Mesenteric fat pad (tissue), 1 donor: ENCODE data around the gene MEIS3. TPM values are rescaled to one million over a fixed set of nuclear protein-coding genes. Genes with fewer than 3 reads are reported as not detected.

ENCODE experiments used
- DNase-seq: peaks from one replicate; pipeline ENCODE4 v3.0.0-alpha.2; 2020; ENCODE audit warnings: low spot score
- total RNA-seq: library from RNA; stranded (reverse); fragmentation: NEBNext Ultra II Directional; extraction: Animal tissue kit (Norgen Biotek cat#: 25700); gene quantifications from one replicate; pipeline ENCODE4 v1.2.1, GENCODE V29; 2021
- donor health status: DM: yes; HTN: yes; CAD: no.

MEIS3 gene
- total RNA-seq, 1 donor from 2014 or later = 15.9 TPM

GRCh38 chr19:47435883-47436417 is 16.6 kb upstream of the MEIS3 start:
- DNase-seq = no peak

GRCh38 chr19:47435196-47435595 is 15.9 kb upstream of the MEIS3 start:
- DNase-seq = no peak

GRCh38 chr19:47434088-47434487 is 14.8 kb upstream of the MEIS3 start:
- no peak for DNase-seq

DNA sequence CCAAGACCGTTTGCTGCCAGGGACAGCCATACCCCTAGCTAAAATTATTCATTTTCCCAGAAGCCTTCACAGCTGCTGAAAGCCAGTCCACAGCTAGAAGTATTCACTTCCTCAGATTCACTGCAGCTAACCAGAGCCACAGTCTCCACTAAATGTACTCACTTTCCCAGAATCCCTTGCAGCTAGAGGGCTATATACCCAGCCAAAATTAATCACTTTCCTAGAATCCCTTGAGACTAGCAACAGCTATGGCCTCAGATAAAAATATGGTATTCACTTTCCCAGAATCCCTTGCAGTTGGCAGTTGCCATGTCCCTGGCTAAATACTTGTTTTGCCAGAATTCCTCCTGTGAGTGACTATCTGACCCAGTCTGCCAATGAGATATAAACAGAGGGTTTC is 13.8 kb upstream of the MEIS3 start:
- DNase-seq = no peak

DNA sequence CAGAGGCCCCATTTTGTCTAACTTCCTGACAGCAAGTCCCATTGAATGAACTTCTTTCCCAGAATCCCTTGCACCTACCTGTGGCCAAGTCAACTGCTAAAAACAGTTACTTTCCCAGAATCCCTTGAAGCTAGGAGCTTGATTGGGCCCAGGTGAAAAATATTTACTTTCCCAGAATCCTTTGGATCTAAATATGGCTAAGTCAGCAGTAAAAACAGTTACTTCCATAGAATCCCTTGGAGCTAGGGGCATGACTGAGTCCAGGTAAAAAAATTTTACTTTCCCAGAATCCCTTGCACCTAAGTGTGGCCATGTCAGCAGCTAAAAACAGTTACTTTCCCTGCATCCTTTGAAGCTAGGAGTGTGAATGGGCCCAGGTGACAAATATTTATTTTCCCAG is 13.2 kb upstream of the MEIS3 start:
- no peak for DNase-seq

- no peak for DNase-seq
These were observed 12.8 kb upstream of the MEIS3 start for GRCh38 chr19:47432091-47432490.

DNA sequence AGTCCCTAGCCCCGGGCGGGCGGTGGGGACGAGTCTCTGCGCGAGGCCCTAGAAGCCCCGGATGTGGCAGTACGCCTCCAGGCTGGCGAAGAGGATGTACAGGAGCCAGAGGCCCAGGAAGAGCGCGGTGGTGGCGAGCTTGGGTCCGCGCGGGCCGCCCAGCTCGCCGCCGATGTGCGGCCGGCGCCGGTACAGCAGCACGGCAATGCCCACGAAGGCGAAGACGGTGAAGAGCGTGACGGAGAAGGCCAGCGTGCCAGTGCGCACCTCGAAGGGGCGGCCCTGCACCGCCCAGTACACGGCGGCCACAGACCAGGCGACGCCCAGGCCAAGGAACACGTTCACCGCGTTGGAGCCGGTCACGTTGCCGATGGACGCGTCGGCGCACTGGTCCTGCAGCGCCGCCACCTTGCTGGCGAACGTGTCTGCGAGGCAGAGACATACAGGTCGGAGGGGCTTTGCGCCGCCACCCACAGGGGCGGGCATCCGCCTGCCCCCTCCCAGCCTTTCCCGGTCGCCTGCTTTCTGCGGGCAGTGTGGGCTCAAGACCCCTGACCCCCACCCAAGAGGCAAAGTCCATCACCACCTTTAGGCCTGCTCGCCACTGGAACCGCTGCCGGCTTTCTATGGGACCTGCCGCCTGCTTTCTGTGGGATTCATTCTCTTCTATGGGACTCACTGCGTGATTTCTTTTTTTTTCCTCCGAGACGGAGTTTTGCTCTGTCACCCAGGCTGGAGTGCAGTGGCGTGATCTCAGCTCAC is 10.9 kb upstream of the MEIS3 start:
- DNase-seq = no peak

- no peak for DNase-seq
These were observed 9.9 kb upstream of the MEIS3 start for GRCh38 chr19:47429140-47429793.

GRCh38 chr19:47428177-47428894 is 9.0 kb upstream of the MEIS3 start:
- DNase-seq = no peak

- no peak for DNase-seq
These were observed 8.2 kb upstream of the MEIS3 start for GRCh38 chr19:47427241-47428176.

DNA sequence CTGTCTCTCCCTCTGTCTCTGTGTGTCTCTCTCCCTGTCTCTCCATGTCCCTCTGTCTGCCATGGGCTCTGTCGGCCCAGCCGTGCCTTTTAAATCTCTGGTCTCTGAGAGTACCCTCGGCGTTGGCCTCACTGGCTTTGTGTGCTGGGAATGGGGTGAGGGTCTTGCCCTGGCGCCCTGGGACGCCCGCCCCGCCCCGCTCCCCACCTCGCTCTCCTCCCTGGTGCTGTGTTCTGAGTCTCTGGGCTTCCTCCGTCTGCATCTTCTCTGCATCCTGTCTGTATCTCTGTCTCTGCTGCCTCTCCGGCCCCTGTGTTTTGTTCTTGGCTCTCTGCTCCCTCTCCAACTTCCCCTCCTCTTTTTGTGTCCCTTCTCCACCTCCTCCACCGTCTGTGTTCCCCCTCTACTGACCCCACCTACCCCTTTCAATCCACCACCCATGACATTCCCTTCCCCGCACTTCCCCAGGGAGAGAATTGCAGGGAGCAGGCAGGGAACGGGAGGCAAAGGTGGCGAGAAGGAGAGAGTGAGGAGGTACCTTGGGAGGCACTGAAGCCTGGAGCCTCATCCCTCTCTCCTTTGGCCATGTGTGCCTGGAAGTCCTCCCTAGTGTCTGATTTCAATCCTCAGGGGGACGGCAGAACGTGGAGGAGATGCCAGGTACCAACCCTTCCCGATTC is 4.0 kb upstream of the MEIS3 start:
- no peak for DNase-seq

DNA sequence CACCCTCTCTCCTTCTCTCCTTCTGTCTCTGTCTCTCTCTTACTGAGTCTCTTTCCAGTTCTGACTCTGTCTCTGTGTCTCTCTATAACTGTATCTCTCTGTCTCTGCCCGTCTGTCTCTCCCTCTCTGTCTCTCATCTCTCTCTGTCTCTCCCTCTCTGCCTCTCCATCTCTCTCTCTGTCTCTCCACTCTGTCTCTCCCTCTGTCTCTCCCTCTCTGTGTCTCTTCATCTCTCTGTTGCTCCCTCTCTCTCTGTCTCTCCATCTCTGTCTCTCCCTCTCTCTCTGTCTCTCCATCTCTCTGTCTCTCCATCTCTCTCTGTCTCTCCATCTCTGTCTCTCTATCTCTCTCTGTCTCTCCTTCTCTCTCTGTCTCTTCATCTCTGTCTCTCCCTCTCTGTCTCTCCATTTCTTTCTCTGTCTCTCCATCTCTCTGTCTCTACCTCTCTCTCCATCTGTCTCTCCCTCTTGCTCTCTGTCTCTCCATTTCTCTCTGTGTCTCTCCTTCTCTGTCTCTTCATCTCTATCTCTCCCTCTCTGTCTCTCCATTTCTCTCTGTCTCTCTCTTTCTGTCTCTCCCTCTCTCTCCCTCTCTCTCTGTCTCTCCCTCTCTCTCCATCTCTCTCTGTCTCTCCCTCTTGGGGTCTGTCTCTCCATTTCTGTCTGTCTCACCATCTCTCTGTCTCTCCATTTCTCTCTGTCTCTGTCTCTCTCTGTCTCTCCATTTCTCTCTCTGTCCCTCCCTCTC is 3.3 kb upstream of the MEIS3 start:
- DNase-seq = no peak

GRCh38 chr19:47421844-47422395 is 2.6 kb upstream of the MEIS3 start:
- DNase-seq = no peak

GRCh38 chr19:47421244-47421786 is 2.0 kb upstream of the MEIS3 start:
- no peak for DNase-seq

DNA sequence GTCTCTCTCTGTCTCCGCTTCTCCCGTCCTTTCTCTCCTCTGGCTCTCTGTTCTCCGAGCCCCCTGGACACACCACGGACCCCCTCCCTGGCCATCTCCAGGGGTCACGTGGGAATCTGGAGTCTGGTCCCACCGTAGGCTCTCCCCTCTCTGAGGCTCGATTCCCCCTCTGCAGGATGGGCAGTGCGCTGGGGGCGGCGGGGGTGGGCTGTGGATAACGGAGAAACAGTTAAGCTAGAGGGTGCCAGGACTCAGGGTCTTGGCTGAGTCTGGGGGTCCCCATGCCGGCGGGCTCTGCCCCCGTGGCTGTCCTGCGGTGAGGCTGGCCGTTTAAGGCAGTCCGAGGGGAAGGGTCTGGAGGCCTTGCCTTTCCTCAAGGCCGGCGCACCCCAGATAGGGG is 462 bp upstream of the MEIS3 start:
- no peak for DNase-seq

GRCh38 chr19:47418692-47419029 is 666 bp downstream of the MEIS3 start:
- no peak for DNase-seq

- DNase-seq = no peak
These were observed 1.3 kb downstream of the MEIS3 start for GRCh38 chr19:47417746-47418691.
